Measurements from ENCODE around the gene GPC1.

The GPC1 gene

GRCh38 chr2:240428245-240428644, 7.2 kb upstream of the GPC1 start:
- DNase-seq (ENCODE audit: insufficient read length, low spot score), result no peak
- FAIRE-seq, result no peak

GRCh38 chr2:240429341-240429871, 6.1 kb upstream of the GPC1 start:
- DNase-seq (ENCODE audit: insufficient read length, low spot score) (no peak), FAIRE-seq (no peak)

GRCh38 chr2:240429872-240430491, 5.5 kb upstream of the GPC1 start:
- FAIRE-seq, result no peak
- DNase-seq (ENCODE audit: insufficient read length, low spot score), result no peak

GRCh38 chr2:240430595-240430994, 4.9 kb upstream of the GPC1 start:
- FAIRE-seq (no peak), DNase-seq (ENCODE audit: insufficient read length, low spot score) (no peak)

- DNase-seq (ENCODE audit: insufficient read length, low spot score) (no peak), FAIRE-seq (no peak)
Observed at GRCh38 chr2:240431271-240431660, 4.2 kb upstream of the GPC1 start.

GRCh38 chr2:240431661-240432424, 3.6 kb upstream of the GPC1 start:
- FAIRE-seq (no peak), DNase-seq (ENCODE audit: insufficient read length, low spot score) (no peak)

- no peak for DNase-seq (ENCODE audit: insufficient read length, low spot score)
Observed at GRCh38 chr2:240432430-240432819, 3.0 kb upstream of the GPC1 start.

GRCh38 chr2:240432820-240433801, 2.4 kb upstream of the GPC1 start:
- FAIRE-seq, result no peak

More at GRCh38 chr2:240432430-240432819, 3.0 kb upstream of the GPC1 start:
- no peak for FAIRE-seq

GRCh38 chr2:240433973-240434727, 1.3 kb upstream of the GPC1 start:
- no peak for DNase-seq (ENCODE audit: insufficient read length, low spot score)
- no peak for FAIRE-seq

More at GRCh38 chr2:240432820-240433801, 2.4 kb upstream of the GPC1 start:
- DNase-seq (ENCODE audit: insufficient read length, low spot score), result no peak

GRCh38 chr2:240434728-240435456, 571 bp upstream of the GPC1 start:
- FAIRE-seq, result peak; percentile 69
- peak; percentile 96 for DNase-seq (ENCODE audit: insufficient read length, low spot score)

- DNase-seq (ENCODE audit: insufficient read length, low spot score), result no peak
- FAIRE-seq, result no peak
Observed at GRCh38 chr2:240435948-240436682, 652 bp downstream of the GPC1 start.

GRCh38 chr2:240436683-240437550, 1.5 kb downstream of the GPC1 start:
- DNase-seq (ENCODE audit: insufficient read length, low spot score) (no peak), FAIRE-seq (no peak)

- FAIRE-seq (no peak), DNase-seq (ENCODE audit: insufficient read length, low spot score) (no peak)
Observed at GRCh38 chr2:240437551-240437860, 2.0 kb downstream of the GPC1 start.

GRCh38 chr2:240437861-240438809, 2.7 kb downstream of the GPC1 start:
- peak; percentile 11 for FAIRE-seq

GRCh38 chr2:240438810-240439697, 3.6 kb downstream of the GPC1 start:
- no peak for DNase-seq (ENCODE audit: insufficient read length, low spot score)
- no peak for FAIRE-seq

More at GRCh38 chr2:240437861-240438809, 2.7 kb downstream of the GPC1 start:
- DNase-seq (ENCODE audit: insufficient read length, low spot score), result peak; percentile 91

- no peak for DNase-seq (ENCODE audit: insufficient read length, low spot score)
- no peak for FAIRE-seq
Observed at GRCh38 chr2:240439698-240440151, 4.3 kb downstream of the GPC1 start.

All from GM19239 (cell line).